HEK293T (cell line): Measurements from ENCODE around the gene FAM171A2.
"Not testable (repeated sequence)": the region's sequence is repeated elsewhere in the genome, so short reads cannot be mapped to it uniquely, and the experiment has no call there.

Source experiments
- CTCF ChIA-PET: fragments of 350-600 bp; formaldehyde crosslinking; extraction: SDS; loops from one replicate; lab custom pipeline; 2021; ENCODE audit warnings: antibody characterized with exemption, inconsistent platforms; lab: Yijun Ruan, JAX
- POLR2A ChIA-PET: fragments of 350-600 bp; formaldehyde crosslinking; extraction: SDS; loops from one replicate; lab custom pipeline; 2020; ENCODE audit warnings: antibody characterized with exemption, inconsistent platforms; lab: Yijun Ruan, JAX
- DNase-seq: peaks from one replicate; pipeline ENCODE4 v3.0.0; 2012; ENCODE audit warnings: mixed read lengths; ENCODE audit errors: extremely low spot score
- ARNT ChIP-seq: fragments of 450-650 bp; IDR thresholded peaks from 2 replicates; pipeline ENCODE4 v1.6.1; 2017; ENCODE audit warnings: mild to moderate bottlenecking
- BHLHE40 ChIP-seq: fragments of 450-650 bp; IDR thresholded peaks from 2 replicates; pipeline ENCODE4 v1.6.1; 2016; ENCODE audit warnings: mild to moderate bottlenecking, moderate library complexity, borderline replicate concordance
- CTBP1 ChIP-seq: fragments of 450-650 bp; IDR thresholded peaks from 2 replicates; pipeline ENCODE4 v1.6.1; 2016; ENCODE audit warnings: borderline replicate concordance
- ELF4 ChIP-seq: fragments of 450-650 bp; IDR thresholded peaks from 2 replicates; pipeline ENCODE4 v1.6.1; 2017; ENCODE audit warnings: antibody characterized with exemption
- FOXA1 ChIP-seq: fragments of 450-650 bp; IDR thresholded peaks from 2 replicates; pipeline ENCODE4 v1.6.1; 2016; ENCODE audit warnings: mild to moderate bottlenecking
- FOXK2 ChIP-seq: fragments of 450-650 bp; IDR thresholded peaks from 2 replicates; pipeline ENCODE4 v1.6.1; 2016; ENCODE audit warnings: mild to moderate bottlenecking
- FOXM1 ChIP-seq: fragments of 450-650 bp; IDR thresholded peaks from 2 replicates; pipeline ENCODE4 v1.6.1; 2017; ENCODE audit warnings: mild to moderate bottlenecking, borderline replicate concordance
- HDGF ChIP-seq: fragments of 450-650 bp; IDR thresholded peaks from 2 replicates; pipeline ENCODE4 v1.6.1; 2017; ENCODE audit warnings: antibody characterized with exemption, borderline replicate concordance
- L3MBTL2 ChIP-seq: fragments of 450-650 bp; conservative IDR thresholded peaks from 2 replicates; pipeline ENCODE4 v1.6.1; 2016; ENCODE audit warnings: mild to moderate bottlenecking
- LEF1 ChIP-seq: fragments of 450-650 bp; IDR thresholded peaks from 2 replicates; pipeline ENCODE4 v1.6.1; 2017; ENCODE audit warnings: mild to moderate bottlenecking, borderline replicate concordance
- NFRKB ChIP-seq: fragments of 450-650 bp; IDR thresholded peaks from 2 replicates; pipeline ENCODE4 v1.6.1; 2016; ENCODE audit warnings: mild to moderate bottlenecking, moderate library complexity
- PKNOX1 ChIP-seq: fragments of 450-650 bp; IDR thresholded peaks from 2 replicates; pipeline ENCODE4 v1.6.1; 2016
- SP1 ChIP-seq: fragments of 450-650 bp; IDR thresholded peaks from 2 replicates; pipeline ENCODE4 v1.6.1; 2017
- SUZ12 ChIP-seq: fragments of 450-650 bp; IDR thresholded peaks from 2 replicates; pipeline ENCODE4 v1.6.1; 2016; ENCODE audit warnings: mild to moderate bottlenecking
- TARDBP ChIP-seq: fragments of 450-650 bp; IDR thresholded peaks from 2 replicates; pipeline ENCODE4 v1.6.1; 2016
- ZNF384 ChIP-seq: fragments of 450-650 bp; IDR thresholded peaks from 2 replicates; pipeline ENCODE4 v1.6.1; 2016

FAM171A2 gene

GRCh38 chr17:44398692-44399691, 35.3 kb upstream of the FAM171A2 start:
- CTCF ChIA-PET = interaction anchor here (0.6 to 1.9 kb wide), 3 partner anchors 13 to 124 kb away, joined by 3 to 17 read pairs (median 4); no protein-coding TSS in a partner anchor
- no peak for DNase-seq
- POLR2A ChIA-PET = interaction anchor here (1.8 kb wide), 1 partner anchor 13 kb away, joined by 7 read pairs; no protein-coding TSS in a partner anchor
- TF ChIP-seq FOXM1 (no peak), PKNOX1 (no peak), FOXK2 (no peak), NFRKB (no peak), FOXA1 (no peak), ARNT (no peak), ELF4 (no peak), BHLHE40 (no peak)

- no peak for TF ChIP-seq TARDBP
- no peak for TF ChIP-seq HDGF
- no peak for TF ChIP-seq NFRKB
- TF ChIP-seq CTBP1 = no peak
- TF ChIP-seq FOXA1 = no peak
- no peak for TF ChIP-seq ARNT
- ChIA-PET POLR2A (interaction anchor here (1.8 kb wide), 1 partner anchor 12 kb away, joined by 7 read pairs; no protein-coding TSS in a partner anchor), CTCF (interaction anchor here (1.0 kb wide), 1 partner anchor 34 kb away, joined by 5 read pairs; the partner anchor contains the start of gene FAM171A2)
- DNase-seq = no peak
These were observed 34.1 kb upstream of the FAM171A2 start for GRCh38 chr17:44397479-44398440.

- CTCF ChIA-PET = interaction anchor here (0.7 to 1.0 kb wide), 3 partner anchors 34 to 415 kb away, joined by 3 to 5 read pairs (median 4); partner anchors contain the start of gene FAM171A2
- POLR2A ChIA-PET = interaction anchor here (1.8 kb wide), 1 partner anchor 11 kb away, joined by 7 read pairs; no protein-coding TSS in a partner anchor
- TF ChIP-seq CTBP1 (no peak), NFRKB (no peak), FOXM1 (no peak), BHLHE40 (no peak)
- DNase-seq = no peak
These were observed 33.3 kb upstream of the FAM171A2 start for GRCh38 chr17:44396946-44397345.

- ChIA-PET POLR2A (no interaction called here), CTCF (no interaction called here)
- no peak for DNase-seq
- TF ChIP-seq FOXM1 (no peak), NFRKB (no peak), SP1 (no peak), HDGF (no peak), PKNOX1 (no peak), L3MBTL2 (no peak), ZNF384 (no peak), FOXK2 (no peak), SUZ12 (no peak), ELF4 (no peak), CTBP1 (no peak), ARNT (no peak), BHLHE40 (no peak), LEF1 (no peak), FOXA1 (no peak)
These were observed 31.2 kb upstream of the FAM171A2 start for GRCh38 chr17:44394833-44395232.

- DNase-seq, POLR2A ChIA-PET: not testable (repeated sequence)
- TF ChIP-seq ZNF384 = 0 out of 2 replicates have a peak, but pooled peaks have one; percentile 32
- CTCF ChIA-PET = interaction anchor here (0.6 to 1.2 kb wide), 3 partner anchors 10 to 42 kb away, joined by 3 to 8 read pairs (median 4); no protein-coding TSS in a partner anchor
These were observed 30.5 kb upstream of the FAM171A2 start for GRCh38 chr17:44394112-44394511.

GRCh38 chr17:44390250-44390870, 26.7 kb upstream of the FAM171A2 start:
- no peak for DNase-seq
- POLR2A ChIA-PET = interaction anchor here (0.6 to 1.2 kb wide), 2 partner anchors 114 to 227 kb away, joined by 3 to 4 read pairs; no protein-coding TSS in a partner anchor
- CTCF ChIA-PET = interaction anchor here (2.5 kb wide), 1 partner anchor 133 kb away, joined by 6 read pairs; no protein-coding TSS in a partner anchor
- TF ChIP-seq NFRKB (no peak), SP1 (no peak), FOXM1 (no peak), FOXA1 (no peak), HDGF (no peak), PKNOX1 (no peak), L3MBTL2 (no peak), TARDBP (no peak), ARNT (no peak), FOXK2 (no peak), BHLHE40 (no peak), CTBP1 (no peak), ELF4 (no peak), LEF1 (no peak), SUZ12 (no peak), ZNF384 (no peak)
